ENCODE measurements around the gene PROC.
A peak's percentile ranks its signal among the peaks of the same experiment; 100 is the strongest.
"Not testable (repeated sequence)": the region's sequence is repeated elsewhere in the genome, so short reads cannot be mapped to it uniquely, and the experiment has no call there.

Gene PROC

DNA sequence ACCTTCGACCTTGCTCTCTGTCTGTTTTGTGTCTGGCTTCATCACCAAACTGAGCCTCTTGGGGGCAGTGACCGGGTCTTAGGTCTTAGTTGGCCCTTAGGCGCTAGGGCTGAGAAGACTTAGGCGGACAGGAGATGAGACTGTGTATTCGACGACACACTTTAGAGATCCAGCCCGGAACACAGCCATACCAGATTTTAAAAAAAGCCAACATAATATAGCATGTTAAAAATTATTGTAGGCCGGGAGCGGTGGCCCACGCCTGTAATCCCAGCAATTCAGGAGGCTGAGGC lies 9.5 kb upstream of the PROC start:
- H3K4me3 ChIP-seq (ENCODE audit: insufficient read depth in 1 of 2, low read depth in 1 of 2, low read length in 2 of 2) = peak overlapping the region in 1 of 2 experiments; percentile 68
- H2BK12ac ChIP-seq (ENCODE audit: low read length in 2 of 2) = peak overlapping the region; percentile 86 to 96
- peak overlapping the region; percentile 99 for H4K91ac ChIP-seq (ENCODE audit: low read length)
- H3K18ac ChIP-seq (ENCODE audit: low read depth in 1 of 2, low read length in 2 of 2) = peak overlapping the region; percentile 96 to 98
- no peaks in the 10 kb centered on the region for H3K79me1 ChIP-seq (replicated peaks; ENCODE audit: low read length, poor library complexity, severe bottlenecking)
- no peaks in the 10 kb centered on the region for H3K36me3 ChIP-seq (ENCODE audit: control insufficient read depth in 1 of 2, insufficient read depth in 2 of 2, low read depth in 1 of 2, low read length in 2 of 2)
- H2BK15ac ChIP-seq (ENCODE audit: low read depth, poor library complexity, severe bottlenecking) = peak overlapping the region; percentile 93
- H2BK5ac ChIP-seq (ENCODE audit: low read depth, low read length, poor library complexity, severe bottlenecking) = no peak overlapping the region
- H2AFZ ChIP-seq (ENCODE audit: low read depth, low read length) = no peak overlapping the region
- H3K27me3 ChIP-seq (ENCODE audit: control insufficient read depth in 1 of 2, insufficient read depth in 1 of 2, low read length in 2 of 2) = no peaks in the 10 kb centered on the region
- DNase-seq = no peak
- H4K8ac ChIP-seq (ENCODE audit: low read length) = peak overlapping the region; percentile 100
- H3K4me2 ChIP-seq (ENCODE audit: low read length, poor library complexity, severe bottlenecking) = no peak overlapping the region
- H3K27ac ChIP-seq (ENCODE audit: low read length, poor library complexity, severe bottlenecking) = peak overlapping the region; percentile 54
- H3K14ac ChIP-seq (ENCODE audit: low read length in 2 of 2) = no peak overlapping the region
- H3K4ac ChIP-seq (ENCODE audit: low read depth in 1 of 2, low read length in 2 of 2) = peak overlapping the region; percentile 85 to 95
- no peak overlapping the region for H3K23ac ChIP-seq (ENCODE audit: low read length in 2 of 2)
- WGBS = 83% methylated on average over 10 of the region's 10 CpGs
- H3K4me1 ChIP-seq (ENCODE audit: control insufficient read depth, insufficient read depth, low read depth, low read length) = peaks cover 19% of the 10 kb centered on the region
- peak overlapping the region; percentile 88 for H2AK5ac ChIP-seq (ENCODE audit: low read length, severe bottlenecking)
- peak overlapping the region; percentile 99 for H2BK120ac ChIP-seq (ENCODE audit: low read depth, low read length)
- H3K9me3 ChIP-seq (ENCODE audit: control insufficient read depth, low read length) = no peaks in the 10 kb centered on the region
- peak overlapping the region; percentile 85 for H3K9ac ChIP-seq (ENCODE audit: low read length)

DNA sequence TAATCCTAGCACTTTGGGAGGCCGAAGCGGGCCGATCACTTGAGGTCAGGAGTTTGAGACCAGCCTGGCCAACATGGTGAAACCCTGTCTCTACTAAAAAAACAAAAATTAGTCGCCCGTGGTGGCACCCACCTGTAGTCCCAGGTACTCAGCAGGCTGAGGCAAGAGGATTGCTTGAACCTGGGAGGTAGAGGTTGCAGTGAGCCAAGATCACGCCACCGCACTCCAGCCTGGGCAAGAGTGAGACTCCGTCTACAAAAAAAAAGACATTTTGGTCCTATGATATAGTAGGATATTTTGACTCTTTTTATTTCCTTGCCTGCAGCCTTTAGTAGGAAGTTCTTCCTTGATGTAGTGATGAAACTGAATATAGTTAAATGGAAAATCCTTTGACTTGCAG lies 8.5 kb upstream of the PROC start:
- peak overlapping the region in 1 of 2 experiments; percentile 43 for H3K18ac ChIP-seq (ENCODE audit: low read depth in 1 of 2, low read length in 2 of 2)
- H3K4me3 ChIP-seq (ENCODE audit: insufficient read depth in 1 of 2, low read depth in 1 of 2, low read length in 2 of 2); DNase-seq; H2AFZ ChIP-seq (ENCODE audit: low read depth, low read length); H2BK120ac ChIP-seq (ENCODE audit: low read depth, low read length); H3K14ac ChIP-seq (ENCODE audit: low read length in 2 of 2); H4K8ac ChIP-seq (ENCODE audit: low read length); H2BK5ac ChIP-seq (ENCODE audit: low read depth, low read length, poor library complexity, severe bottlenecking); H3K23ac ChIP-seq (ENCODE audit: low read length in 2 of 2); H3K79me1 ChIP-seq (replicated peaks; ENCODE audit: low read length, poor library complexity, severe bottlenecking); H3K27ac ChIP-seq (ENCODE audit: low read length, poor library complexity, severe bottlenecking); H4K91ac ChIP-seq (ENCODE audit: low read length); H3K9ac ChIP-seq (ENCODE audit: low read length); H3K9me3 ChIP-seq (ENCODE audit: control insufficient read depth, low read length); H3K36me3 ChIP-seq (ENCODE audit: control insufficient read depth in 1 of 2, insufficient read depth in 2 of 2, low read depth in 1 of 2, low read length in 2 of 2); H3K4me2 ChIP-seq (ENCODE audit: low read length, poor library complexity, severe bottlenecking); H2AK5ac ChIP-seq (ENCODE audit: low read length, severe bottlenecking); H2BK15ac ChIP-seq (ENCODE audit: low read depth, poor library complexity, severe bottlenecking); H3K27me3 ChIP-seq (ENCODE audit: control insufficient read depth in 1 of 2, insufficient read depth in 1 of 2, low read length in 2 of 2): not testable (repeated sequence)
- H3K4ac ChIP-seq (ENCODE audit: low read depth in 1 of 2, low read length in 2 of 2) = peak overlapping the region in 1 of 2 experiments; percentile 80
- WGBS = 100% methylated on average over 7 of the region's 8 CpGs
- peak overlapping the region; percentile 59 to 86 for H2BK12ac ChIP-seq (ENCODE audit: low read length in 2 of 2)
- peaks cover 21% of the 10 kb centered on the region for H3K4me1 ChIP-seq (ENCODE audit: control insufficient read depth, insufficient read depth, low read depth, low read length)

DNA sequence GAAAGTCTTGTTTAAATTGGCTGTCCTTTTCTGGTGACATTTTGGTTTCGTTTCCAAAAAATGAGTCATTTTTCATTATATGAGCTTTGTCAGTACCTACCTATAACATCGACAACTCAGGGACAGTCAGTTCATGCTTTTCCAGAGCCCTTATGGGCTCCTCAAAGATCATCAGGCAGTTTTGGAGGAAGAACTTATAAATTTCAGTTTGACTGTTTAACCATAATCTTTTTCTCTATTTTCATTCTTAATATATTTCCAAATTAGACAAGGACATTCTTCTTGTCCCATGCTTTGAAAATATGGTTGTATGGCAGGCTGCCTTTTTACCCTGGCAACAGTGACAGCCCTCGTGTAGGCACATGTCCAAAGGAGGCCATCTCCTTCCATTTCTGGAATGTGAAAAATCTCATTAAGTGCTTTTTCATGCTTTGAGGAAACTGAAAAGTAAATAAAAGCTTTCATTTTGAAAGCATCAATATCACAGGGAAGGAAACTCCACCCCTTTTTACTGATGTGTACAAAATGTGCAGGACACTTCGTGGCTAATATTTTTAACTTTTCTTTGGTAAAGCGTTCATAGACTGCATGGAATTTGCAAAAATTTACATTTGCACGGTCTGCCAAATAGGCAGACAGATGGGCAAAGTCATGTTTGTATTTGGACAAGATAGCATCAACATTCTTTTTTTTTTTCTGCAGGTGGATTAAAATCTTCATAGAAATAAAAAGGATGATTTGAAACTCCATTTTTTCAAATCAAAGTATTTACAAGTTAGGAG lies 7.2 kb upstream of the PROC start:
- no peak overlapping the region for H4K8ac ChIP-seq (ENCODE audit: low read length)
- peaks cover 34% of the 10 kb centered on the region for H3K4me1 ChIP-seq (ENCODE audit: control insufficient read depth, insufficient read depth, low read depth, low read length)
- H3K9ac ChIP-seq (ENCODE audit: low read length) = peak overlapping the region; percentile 67
- peak overlapping the region in 1 of 2 experiments; percentile 26 for H3K4me3 ChIP-seq (ENCODE audit: insufficient read depth in 1 of 2, low read depth in 1 of 2, low read length in 2 of 2)
- 8% methylated on average over 6 of the region's 6 CpGs for WGBS
- H2BK120ac ChIP-seq (ENCODE audit: low read depth, low read length) = no peak overlapping the region
- H2AFZ ChIP-seq (ENCODE audit: low read depth, low read length) = no peak overlapping the region
- no peak overlapping the region for H3K14ac ChIP-seq (ENCODE audit: low read length in 2 of 2)
- H2AK5ac ChIP-seq (ENCODE audit: low read length, severe bottlenecking) = no peak overlapping the region
- H3K27ac ChIP-seq (ENCODE audit: low read length, poor library complexity, severe bottlenecking) = peak overlapping the region; percentile 82
- peaks cover 0 to 1% of the 10 kb centered on the region in 2 experiments for H3K27me3 ChIP-seq (ENCODE audit: control insufficient read depth in 1 of 2, insufficient read depth in 1 of 2, low read length in 2 of 2)
- H3K23ac ChIP-seq (ENCODE audit: low read length in 2 of 2) = no peak overlapping the region
- no peak overlapping the region for H2BK15ac ChIP-seq (ENCODE audit: low read depth, poor library complexity, severe bottlenecking)
- H2BK12ac ChIP-seq (ENCODE audit: low read length in 2 of 2) = no peak overlapping the region
- peak overlapping the region in 1 of 2 experiments; percentile 80 for H3K18ac ChIP-seq (ENCODE audit: low read depth in 1 of 2, low read length in 2 of 2)
- no peak overlapping the region for H3K4ac ChIP-seq (ENCODE audit: low read depth in 1 of 2, low read length in 2 of 2)
- no peaks in the 10 kb centered on the region for H3K36me3 ChIP-seq (ENCODE audit: control insufficient read depth in 1 of 2, insufficient read depth in 2 of 2, low read depth in 1 of 2, low read length in 2 of 2)
- DNase-seq = peak; percentile 79
- no peak overlapping the region for H3K4me2 ChIP-seq (ENCODE audit: low read length, poor library complexity, severe bottlenecking)
- no peaks in the 10 kb centered on the region for H3K79me1 ChIP-seq (replicated peaks; ENCODE audit: low read length, poor library complexity, severe bottlenecking)
- no peak overlapping the region for H4K91ac ChIP-seq (ENCODE audit: low read length)
- no peak overlapping the region for H2BK5ac ChIP-seq (ENCODE audit: low read depth, low read length, poor library complexity, severe bottlenecking)
- H3K9me3 ChIP-seq (ENCODE audit: control insufficient read depth, low read length) = no peaks in the 10 kb centered on the region

DNA sequence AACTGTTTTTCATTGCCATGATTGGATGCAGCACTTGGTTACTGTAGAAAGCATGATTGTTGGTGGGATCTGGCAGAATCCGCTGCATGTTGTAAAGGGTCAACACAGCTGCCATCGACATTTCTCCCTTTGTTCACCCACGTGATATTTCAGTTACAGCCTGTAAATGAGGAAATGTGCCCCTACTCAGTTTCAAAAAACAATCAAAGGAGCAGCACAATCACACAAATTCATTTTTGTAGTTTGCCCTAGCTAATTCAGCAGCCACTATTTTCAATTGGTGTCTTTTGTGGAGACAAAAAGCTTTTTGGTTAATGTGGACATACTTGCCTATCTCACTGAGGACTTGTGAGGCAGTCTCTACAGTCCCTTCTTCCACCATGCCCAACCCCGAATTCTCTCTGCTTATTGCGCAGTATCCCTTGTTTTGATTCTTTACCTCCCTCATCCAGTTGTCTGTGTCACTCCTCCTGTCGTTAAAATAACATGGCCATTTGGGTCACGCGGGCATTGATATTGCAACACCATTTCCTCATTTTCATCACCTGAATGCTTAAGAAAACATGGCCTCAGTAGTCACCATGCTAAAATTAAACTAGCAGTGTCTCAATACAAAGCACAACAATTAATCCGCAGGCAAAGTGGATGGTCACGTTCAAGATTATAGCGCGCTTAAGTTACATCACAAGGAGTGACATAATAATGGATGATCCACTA lies 6.4 kb upstream of the PROC start:
- H3K9me3 ChIP-seq (ENCODE audit: control insufficient read depth, low read length) = no peaks in the 10 kb centered on the region
- H3K4me3 ChIP-seq (ENCODE audit: insufficient read depth in 1 of 2, low read depth in 1 of 2, low read length in 2 of 2) = no peak overlapping the region
- no peak overlapping the region for H2BK120ac ChIP-seq (ENCODE audit: low read depth, low read length)
- H4K8ac ChIP-seq (ENCODE audit: low read length) = no peak overlapping the region
- H2AK5ac ChIP-seq (ENCODE audit: low read length, severe bottlenecking) = peak overlapping the region; percentile 12
- H3K4me2 ChIP-seq (ENCODE audit: low read length, poor library complexity, severe bottlenecking) = no peak overlapping the region
- H2AFZ ChIP-seq (ENCODE audit: low read depth, low read length) = no peak overlapping the region
- H4K91ac ChIP-seq (ENCODE audit: low read length) = peak overlapping the region; percentile 58
- H3K18ac ChIP-seq (ENCODE audit: low read depth in 1 of 2, low read length in 2 of 2) = peak overlapping the region; percentile 57 to 80
- H3K27me3 ChIP-seq (ENCODE audit: control insufficient read depth in 1 of 2, insufficient read depth in 1 of 2, low read length in 2 of 2) = peaks cover 0 to 9% of the 10 kb centered on the region in 2 experiments
- no peak overlapping the region for H3K14ac ChIP-seq (ENCODE audit: low read length in 2 of 2)
- no peak overlapping the region for H3K23ac ChIP-seq (ENCODE audit: low read length in 2 of 2)
- WGBS = 94% methylated on average over 12 of the region's 12 CpGs
- H3K27ac ChIP-seq (ENCODE audit: low read length, poor library complexity, severe bottlenecking) = no peak overlapping the region
- H3K4ac ChIP-seq (ENCODE audit: low read depth in 1 of 2, low read length in 2 of 2) = peak overlapping the region in 1 of 2 experiments; percentile 80
- no peak for DNase-seq
- no peak overlapping the region for H2BK5ac ChIP-seq (ENCODE audit: low read depth, low read length, poor library complexity, severe bottlenecking)
- peak overlapping the region; percentile 29 to 93 for H2BK12ac ChIP-seq (ENCODE audit: low read length in 2 of 2)
- peaks cover 41% of the 10 kb centered on the region for H3K4me1 ChIP-seq (ENCODE audit: control insufficient read depth, insufficient read depth, low read depth, low read length)
- H3K79me1 ChIP-seq (replicated peaks; ENCODE audit: low read length, poor library complexity, severe bottlenecking) = no peaks in the 10 kb centered on the region
- H3K9ac ChIP-seq (ENCODE audit: low read length) = no peak overlapping the region
- no peak overlapping the region for H2BK15ac ChIP-seq (ENCODE audit: low read depth, poor library complexity, severe bottlenecking)
- no peaks in the 10 kb centered on the region for H3K36me3 ChIP-seq (ENCODE audit: control insufficient read depth in 1 of 2, insufficient read depth in 2 of 2, low read depth in 1 of 2, low read length in 2 of 2)
